OCI-LY1 (cell line): Measurements from ENCODE around the gene MRPL49.

Experiments
- CTCF ChIP-seq: fragments of 200-600 bp; sonication (generic), shearing (Covaris generic); IDR thresholded peaks from 2 replicates; pipeline ENCODE4 v1.5.1; 2017; ENCODE audit warnings: mild to moderate bottlenecking, antibody characterized with exemption, low read length, moderate library complexity, mixed read lengths
- EZH2 ChIP-seq: fragments of 200-600 bp; sonication (generic), shearing (Covaris generic); IDR thresholded peaks from 2 replicates; pipeline ENCODE4 v1.8.0; 2017; ENCODE audit warnings: borderline replicate concordance, mixed run types, mild to moderate bottlenecking, antibody characterized with exemption, low read length, moderate library complexity, mixed read lengths

GRCh38 chr11:65084598-65085375 is 37.3 kb upstream of the MRPL49 start:
- TF ChIP-seq CTCF (no peak), EZH2 (no peak)
